PFSK-1 (cell line): ENCODE measurements around the gene DTD1.

Source experiments
- FOXP2 ChIP-seq: optimal IDR thresholded peaks from 2 replicates; pipeline ENCODE3; 2011; ENCODE audit warnings: borderline replicate concordance, control low read depth, inconsistent platforms; ENCODE audit not compliant: insufficient read depth; ENCODE audit errors: extremely low read length, extremely low read depth
- POLR2AphosphoS5 ChIP-seq: IDR thresholded peaks from 2 replicates; pipeline ENCODE4 v1.6.1; 2012; ENCODE audit warnings: low read depth, mild to moderate bottlenecking, control low read depth, low read length, moderate library complexity
- SIN3A ChIP-seq: IDR thresholded peaks from 2 replicates; pipeline ENCODE4 v1.6.1; 2012; ENCODE audit warnings: mild to moderate bottlenecking, low read length, moderate library complexity, borderline replicate concordance; ENCODE audit not compliant: insufficient read depth
- TAF1 ChIP-seq: IDR thresholded peaks from 2 replicates; pipeline ENCODE4 v1.6.1; 2012; ENCODE audit warnings: low read length, control low read depth, borderline replicate concordance; ENCODE audit not compliant: insufficient read depth
- TF ChIP-seq, protein P1 (sequence below), 2 experiments: IDR thresholded peaks; 2 replicates each; pipeline versions ENCODE4 v1.6.1 to v1.8.0; 2011 to 2012; ENCODE audit warnings: low read depth in 2 of 2, low read length in 2 of 2, control low read depth in 1 of 2, inconsistent platforms in 1 of 2, mild to moderate bottlenecking in 1 of 2, moderate library complexity in 1 of 2; ENCODE audit not compliant: insufficient read depth in 1 of 2

The DTD1 gene

DNA sequence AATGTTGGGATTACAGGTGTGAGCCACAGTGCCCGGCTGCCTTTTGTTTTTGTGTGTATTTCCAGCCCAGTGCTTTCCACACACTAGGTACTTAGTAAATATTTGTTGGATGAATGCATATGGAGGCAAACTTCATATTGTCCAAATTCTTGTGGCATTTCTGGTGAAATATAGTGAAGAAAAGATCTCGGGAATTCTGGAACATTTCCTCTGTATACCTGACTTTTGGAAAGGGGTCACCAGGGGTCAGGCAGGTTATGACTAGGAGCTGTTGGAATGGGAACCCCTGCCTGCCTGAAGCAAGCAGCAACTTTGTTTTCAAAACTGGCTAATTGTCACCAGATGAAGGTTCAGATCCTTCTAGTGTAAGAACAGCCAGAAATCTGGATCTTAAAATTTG is 213.7 kb downstream of the DTD1 start:
- TF ChIP-seq SIN3A (no peak), TAF1 (no peak), POLR2AphosphoS5 (no peak), FOXP2 (no peak)
- TF ChIP-seq, protein P1, sequence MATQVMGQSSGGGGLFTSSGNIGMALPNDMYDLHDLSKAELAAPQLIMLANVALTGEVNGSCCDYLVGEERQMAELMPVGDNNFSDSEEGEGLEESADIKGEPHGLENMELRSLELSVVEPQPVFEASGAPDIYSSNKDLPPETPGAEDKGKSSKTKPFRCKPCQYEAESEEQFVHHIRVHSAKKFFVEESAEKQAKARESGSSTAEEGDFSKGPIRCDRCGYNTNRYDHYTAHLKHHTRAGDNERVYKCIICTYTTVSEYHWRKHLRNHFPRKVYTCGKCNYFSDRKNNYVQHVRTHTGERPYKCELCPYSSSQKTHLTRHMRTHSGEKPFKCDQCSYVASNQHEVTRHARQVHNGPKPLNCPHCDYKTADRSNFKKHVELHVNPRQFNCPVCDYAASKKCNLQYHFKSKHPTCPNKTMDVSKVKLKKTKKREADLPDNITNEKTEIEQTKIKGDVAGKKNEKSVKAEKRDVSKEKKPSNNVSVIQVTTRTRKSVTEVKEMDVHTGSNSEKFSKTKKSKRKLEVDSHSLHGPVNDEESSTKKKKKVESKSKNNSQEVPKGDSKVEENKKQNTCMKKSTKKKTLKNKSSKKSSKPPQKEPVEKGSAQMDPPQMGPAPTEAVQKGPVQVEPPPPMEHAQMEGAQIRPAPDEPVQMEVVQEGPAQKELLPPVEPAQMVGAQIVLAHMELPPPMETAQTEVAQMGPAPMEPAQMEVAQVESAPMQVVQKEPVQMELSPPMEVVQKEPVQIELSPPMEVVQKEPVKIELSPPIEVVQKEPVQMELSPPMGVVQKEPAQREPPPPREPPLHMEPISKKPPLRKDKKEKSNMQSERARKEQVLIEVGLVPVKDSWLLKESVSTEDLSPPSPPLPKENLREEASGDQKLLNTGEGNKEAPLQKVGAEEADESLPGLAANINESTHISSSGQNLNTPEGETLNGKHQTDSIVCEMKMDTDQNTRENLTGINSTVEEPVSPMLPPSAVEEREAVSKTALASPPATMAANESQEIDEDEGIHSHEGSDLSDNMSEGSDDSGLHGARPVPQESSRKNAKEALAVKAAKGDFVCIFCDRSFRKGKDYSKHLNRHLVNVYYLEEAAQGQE (IDR thresholded peaks at IDR 0.05; ENCODE audit: insufficient read depth in 1 of 2, low read depth in 2 of 2, low read length in 2 of 2): no peak

DNA sequence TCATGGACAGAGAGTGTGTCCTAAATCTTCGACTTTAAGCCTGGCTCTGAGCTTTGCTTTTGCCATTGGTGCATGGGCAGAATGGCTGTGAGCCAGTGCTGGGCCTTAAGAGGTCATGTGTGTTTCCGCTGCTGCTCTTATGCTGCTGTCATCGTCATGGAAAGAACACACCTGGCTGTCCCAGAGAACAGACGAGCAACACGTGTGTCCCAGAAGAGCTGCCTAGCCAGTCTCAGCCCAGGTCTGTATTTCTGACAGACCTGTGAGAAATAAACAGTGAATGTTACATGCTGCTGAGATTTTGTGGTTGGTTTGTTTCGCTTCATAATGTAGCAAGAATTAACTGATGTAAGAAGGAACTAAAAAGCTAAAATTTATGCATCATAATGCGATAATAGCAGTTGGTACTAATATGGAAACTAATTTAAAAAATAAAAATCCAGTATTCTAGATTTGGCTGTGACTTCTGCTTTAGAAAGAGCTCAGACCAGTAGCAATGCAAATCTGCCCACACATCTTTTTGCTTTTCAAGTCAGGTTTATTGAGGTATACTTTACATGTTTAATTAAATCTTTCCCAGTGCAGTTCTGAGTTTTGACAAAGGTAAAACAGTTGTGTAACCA is 214.3 kb downstream of the DTD1 start:
- TF ChIP-seq POLR2AphosphoS5: no peak
- TF ChIP-seq SIN3A: no peak
- no peak for TF ChIP-seq FOXP2
- TF ChIP-seq, protein P1 (IDR thresholded peaks at IDR 0.05; ENCODE audit: insufficient read depth in 1 of 2, low read depth in 2 of 2, low read length in 2 of 2): no peak
- no peak for TF ChIP-seq TAF1

DNA sequence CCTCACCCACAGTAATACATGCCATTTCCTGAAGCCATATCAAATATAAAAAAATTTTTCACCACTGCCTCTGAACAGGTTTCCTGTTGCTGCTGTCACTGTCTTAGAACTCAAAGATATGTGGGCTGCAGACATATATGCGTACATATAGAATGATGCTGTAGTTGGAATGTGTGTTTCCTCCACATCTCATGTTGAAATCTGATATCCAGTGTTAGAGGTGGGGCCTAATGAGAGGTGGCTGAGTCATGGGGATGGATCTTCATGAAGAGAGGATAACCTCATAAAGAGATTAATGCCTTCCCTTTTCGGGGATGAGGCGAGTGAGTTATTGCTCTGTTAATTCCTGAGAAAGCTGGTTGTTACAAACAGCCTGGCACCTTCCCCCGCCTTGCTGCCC is 218.0 kb downstream of the DTD1 start:
- no peak for TF ChIP-seq FOXP2

DNA sequence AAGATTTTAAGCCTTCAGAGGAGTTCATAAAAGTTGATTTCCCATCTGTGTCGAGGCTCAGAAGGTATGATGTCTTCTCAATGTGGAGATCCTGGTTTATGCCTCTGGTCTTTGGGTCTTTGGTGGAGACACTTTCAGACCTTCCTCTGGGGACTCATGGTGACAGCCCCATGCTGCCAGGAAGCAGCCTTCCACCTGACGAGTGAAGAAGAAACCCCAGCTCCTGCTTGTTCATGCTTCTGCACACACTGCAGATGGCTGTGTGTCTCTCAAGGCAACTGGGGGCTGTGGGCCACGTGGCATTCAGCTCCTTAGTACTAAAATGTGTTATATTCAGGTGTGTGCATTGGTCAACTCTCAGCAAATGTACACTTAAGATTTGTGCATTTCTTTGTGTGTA is 220.9 kb downstream of the DTD1 start:
- TF ChIP-seq, protein P1 (IDR thresholded peaks at IDR 0.05; ENCODE audit: insufficient read depth in 1 of 2, low read depth in 2 of 2, low read length in 2 of 2): no peak
- TF ChIP-seq POLR2AphosphoS5 (no peak), SIN3A (no peak)

DNA sequence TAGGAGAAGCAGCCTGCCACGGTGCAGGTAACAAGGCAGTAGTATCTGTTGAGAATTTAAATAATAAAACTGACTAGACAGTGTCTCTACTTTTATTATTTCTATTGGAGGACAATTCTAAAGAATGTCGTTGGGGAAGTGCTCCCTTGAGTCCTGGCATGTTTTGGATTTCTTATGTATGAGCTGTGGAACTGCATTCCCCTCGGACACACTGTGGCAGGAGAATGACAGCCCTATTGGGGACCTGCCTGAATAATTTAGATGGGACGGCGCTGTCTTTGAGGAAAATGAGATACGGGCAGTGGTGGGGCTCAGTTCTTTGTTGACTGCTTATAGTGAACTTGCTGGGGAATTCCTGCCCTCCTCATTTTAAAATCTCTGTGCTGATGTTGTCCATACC is 223.3 kb downstream of the DTD1 start:
- TF ChIP-seq FOXP2 (no peak), SIN3A (no peak), TAF1 (no peak), POLR2AphosphoS5 (no peak)
- TF ChIP-seq, protein P1 (IDR thresholded peaks at IDR 0.05; ENCODE audit: insufficient read depth in 1 of 2, low read depth in 2 of 2, low read length in 2 of 2): no peak
